Mesodermal cell (in vitro differentiated cells): ENCODE measurements around the gene ECE2.

Source experiments
- H3K27ac ChIP-seq: 2 replicates; pipeline ENCODE4 v1.7.0; 2013; ENCODE audit warnings: mild to moderate bottlenecking, low read depth, low read length, moderate library complexity; ENCODE audit not compliant: severe bottlenecking
- H3K36me3 ChIP-seq: 2 replicates; pipeline ENCODE4 v1.7.1; 2013; ENCODE audit warnings: mild to moderate bottlenecking, low read length, moderate library complexity; ENCODE audit not compliant: control insufficient read depth, insufficient read depth
- H3K4me1 ChIP-seq: one replicate; pipeline ENCODE4 v1.7.1; 2013; ENCODE audit warnings: mild to moderate bottlenecking, low read length; ENCODE audit not compliant: insufficient read depth, control insufficient read depth, poor library complexity, severe bottlenecking
- H3K4me3 ChIP-seq: 2 replicates; pipeline ENCODE4 v1.7.0; 2013; ENCODE audit warnings: low read length, control low read depth, mild to moderate bottlenecking; ENCODE audit not compliant: insufficient read depth, poor library complexity, severe bottlenecking; ENCODE audit errors: extremely low read depth
- H3K9me3 ChIP-seq: 2 replicates; pipeline ENCODE4 v1.7.1; 2013; ENCODE audit warnings: mild to moderate bottlenecking, low read length, moderate library complexity; ENCODE audit not compliant: control insufficient read depth
- WGBS, 2 experiments: methylation state at CpG; one replicate each; pipeline ENCODE4 v1.1.5; 2013; ENCODE audit warnings: missing lambda C conversion rate in 2 of 2; ENCODE audit not compliant: insufficient coverage in 2 of 2; 5-methylcytosine and 5-hydroxymethylcytosine counted together

Gene ECE2

DNA sequence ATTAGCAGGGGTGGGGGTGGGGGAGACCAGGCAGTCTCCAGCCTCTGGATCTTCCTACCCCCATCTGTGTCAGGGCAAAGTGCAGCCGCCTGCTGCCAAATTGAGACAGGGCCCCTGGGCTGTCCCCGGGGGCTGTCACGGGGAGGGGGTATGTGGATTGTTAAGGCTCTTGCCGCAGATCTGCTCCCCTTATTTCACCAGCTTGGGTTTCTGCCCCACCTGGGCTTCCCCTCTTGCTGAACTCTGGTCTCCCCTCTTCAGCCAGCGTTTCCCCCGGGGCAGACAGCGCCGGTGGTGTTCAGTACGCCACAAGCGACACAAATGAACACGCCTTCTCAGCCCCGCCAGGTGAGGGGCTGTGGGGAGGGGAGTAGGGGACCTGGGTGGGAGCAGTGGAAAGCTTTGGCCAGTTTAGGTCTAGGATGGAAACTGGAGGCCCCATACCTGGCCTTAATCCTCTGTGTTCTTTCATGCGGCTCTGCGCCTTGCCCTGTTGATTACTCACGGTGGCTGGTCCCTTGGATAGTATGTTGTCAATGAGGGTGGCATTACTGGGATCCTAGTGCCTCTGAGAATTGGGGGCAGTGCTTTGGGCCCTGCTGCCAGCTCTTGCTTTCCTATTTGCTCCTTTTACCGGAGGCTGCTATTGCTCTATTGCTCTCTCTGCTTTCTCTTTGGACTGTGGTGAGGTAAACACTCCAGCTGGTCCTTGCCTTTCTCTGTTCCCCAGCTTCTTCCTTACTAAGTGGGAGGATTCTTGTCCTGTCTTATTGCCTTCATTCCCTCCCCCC is 40.2 kb downstream of the ECE2 start:
- H3K4me1 ChIP-seq = peaks cover 23% of the 10 kb centered on the region
- H3K4me3 ChIP-seq = peak overlapping the region; percentile 81
- WGBS, 2 experiments = 54 to 66% methylated on average over 6 to 12 of the region's 16 CpGs
- H3K27ac ChIP-seq = no peak overlapping the region
- peaks cover 55% of the 10 kb centered on the region for H3K36me3 ChIP-seq
- no peaks in the 10 kb centered on the region for H3K9me3 ChIP-seq

DNA sequence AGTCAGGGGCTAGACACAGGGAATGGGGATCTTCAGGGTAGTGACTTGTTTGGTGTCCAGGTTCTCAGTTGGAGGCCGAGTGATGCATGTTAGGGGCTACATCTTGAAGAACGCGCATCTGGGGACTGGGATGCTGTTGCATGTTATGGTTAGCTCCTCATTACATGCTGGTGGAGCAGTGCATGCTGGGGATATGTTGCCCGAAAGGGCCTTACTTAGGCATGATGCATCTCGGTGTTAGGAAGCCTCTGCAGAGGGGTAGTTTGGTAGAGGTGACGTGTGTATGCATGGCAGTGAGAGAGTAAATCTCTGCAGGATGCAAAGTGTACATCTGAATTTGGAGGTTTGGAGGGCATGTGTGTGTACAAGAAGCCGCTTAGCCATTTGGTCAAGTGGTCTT is 41.0 kb downstream of the ECE2 start:
- WGBS, 2 experiments = 91 to 95% methylated on average over 6 of the region's 7 CpGs
- Histone ChIP-seq H3K9me3 (no peaks in the 10 kb centered on the region), H3K27ac (no peak overlapping the region), H3K4me1 (peaks cover 23% of the 10 kb centered on the region), H3K4me3 (peak overlapping the region; percentile 81), H3K36me3 (peaks cover 63% of the 10 kb centered on the region)

DNA sequence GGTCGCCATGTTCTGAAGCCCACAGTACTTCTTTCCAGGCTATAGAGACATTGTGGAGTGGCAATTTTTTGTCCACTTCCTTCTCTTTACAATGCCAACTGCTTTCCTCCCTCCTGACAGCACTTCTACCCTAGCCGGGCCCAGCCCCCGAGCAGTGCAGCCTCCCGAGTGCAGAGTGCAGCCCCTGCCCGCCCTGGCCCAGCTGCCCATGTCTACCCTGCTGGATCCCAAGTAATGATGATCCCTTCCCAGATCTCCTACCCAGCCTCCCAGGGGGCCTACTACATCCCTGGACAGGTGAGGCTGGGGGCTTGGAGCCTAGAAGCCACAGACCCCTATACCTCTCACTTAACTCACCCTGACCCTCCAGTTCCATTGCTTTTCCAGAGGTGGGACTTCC is 41.4 kb downstream of the ECE2 start:
- Histone ChIP-seq H3K36me3 (peaks cover 67% of the 10 kb centered on the region), H3K27ac (no peak overlapping the region), H3K4me3 (no peak overlapping the region), H3K4me1 (peaks cover 23% of the 10 kb centered on the region), H3K9me3 (no peaks in the 10 kb centered on the region)
- WGBS, 2 experiments = 91 to 100% methylated on average over 4 to 5 of the region's 5 CpGs

DNA sequence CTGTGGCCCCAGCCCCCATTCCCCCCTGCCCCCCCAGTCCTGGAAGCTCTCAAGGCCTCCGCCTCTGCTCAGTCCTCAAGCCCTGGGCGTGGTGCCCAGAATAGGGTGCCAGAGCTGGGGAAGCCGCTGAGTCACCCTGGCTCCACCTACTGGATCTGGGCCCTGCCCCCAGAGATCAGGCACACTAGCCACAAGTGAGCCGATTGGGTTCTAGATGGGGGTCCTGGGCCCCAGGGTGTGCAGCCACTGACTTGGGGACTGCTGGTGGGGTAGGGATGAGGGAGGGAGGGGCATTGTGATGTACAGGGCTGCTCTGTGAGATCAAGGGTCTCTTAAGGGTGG is 44.3 kb downstream of the ECE2 start:
- H3K4me1 ChIP-seq = peaks cover 23% of the 10 kb centered on the region
- H3K36me3 ChIP-seq = peaks cover 95% of the 10 kb centered on the region
- H3K27ac ChIP-seq = no peak overlapping the region
- no peaks in the 10 kb centered on the region for H3K9me3 ChIP-seq
- 100% methylated on average over 1 to 3 of the region's 4 CpGs for WGBS, 2 experiments
- H3K4me3 ChIP-seq = no peak overlapping the region

DNA sequence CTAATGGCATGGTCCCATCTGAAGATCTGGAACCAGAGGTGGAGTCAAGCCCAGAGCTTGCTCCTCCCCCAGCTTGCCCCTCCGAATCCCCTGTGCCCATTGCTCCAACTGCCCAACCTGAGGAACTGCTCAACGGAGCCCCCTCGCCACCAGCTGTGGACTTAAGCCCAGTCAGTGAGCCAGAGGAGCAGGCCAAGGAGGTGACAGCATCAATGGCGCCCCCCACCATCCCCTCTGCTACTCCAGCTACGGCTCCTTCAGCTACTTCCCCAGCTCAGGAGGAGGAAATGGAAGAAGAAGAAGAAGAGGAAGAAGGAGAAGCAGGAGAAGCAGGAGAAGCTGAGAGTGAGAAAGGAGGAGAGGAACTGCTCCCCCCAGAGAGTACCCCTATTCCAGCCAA is 45.8 kb downstream of the ECE2 start:
- H3K36me3 ChIP-seq = peaks cover 98% of the 10 kb centered on the region
- peaks cover 15% of the 10 kb centered on the region for H3K4me1 ChIP-seq
- no peaks in the 10 kb centered on the region for H3K9me3 ChIP-seq
- no peak overlapping the region for H3K27ac ChIP-seq
- 75 to 100% methylated on average over 1 to 3 of the region's 5 CpGs for WGBS, 2 experiments
- H3K4me3 ChIP-seq = no peak overlapping the region

DNA sequence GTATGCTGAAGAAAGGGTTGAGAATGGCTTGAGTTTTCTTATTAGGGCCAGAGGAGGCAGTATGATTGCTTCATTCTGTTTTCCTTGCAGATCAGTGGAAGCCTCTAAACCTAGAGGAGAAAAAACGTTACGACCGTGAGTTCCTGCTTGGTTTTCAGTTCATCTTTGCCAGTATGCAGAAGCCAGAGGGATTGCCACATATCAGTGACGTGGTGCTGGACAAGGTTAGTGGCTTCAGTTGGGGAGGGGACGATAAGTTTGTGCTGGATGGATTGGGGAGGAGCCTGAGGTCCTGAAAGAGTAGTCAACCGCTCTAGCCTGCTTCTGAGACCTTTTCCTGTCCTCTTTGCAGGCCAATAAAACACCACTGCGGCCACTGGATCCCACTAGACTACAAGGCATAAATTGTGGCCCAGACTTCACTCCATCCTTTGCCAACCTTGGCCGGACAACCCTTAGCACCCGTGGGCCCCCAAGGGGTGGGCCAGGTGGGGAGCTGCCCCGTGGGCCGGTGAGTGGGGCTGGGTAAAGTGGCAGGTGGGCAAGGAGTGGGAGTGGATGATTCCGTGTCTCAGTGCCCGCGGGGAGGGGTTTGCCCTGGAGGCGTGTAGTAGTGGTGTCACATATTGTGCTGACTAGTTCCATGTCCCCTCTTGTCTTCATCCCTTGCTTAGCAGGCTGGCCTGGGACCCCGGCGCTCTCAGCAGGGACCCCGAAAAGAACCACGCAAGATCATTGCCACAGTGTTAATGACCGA is 47.1 kb downstream of the ECE2 start:
- peaks cover 98% of the 10 kb centered on the region for H3K36me3 ChIP-seq
- H3K4me3 ChIP-seq = no peak overlapping the region
- 96 to 98% methylated on average over 14 to 20 of the region's 20 CpGs for WGBS, 2 experiments
- H3K4me1 ChIP-seq = peaks cover 9% of the 10 kb centered on the region
- no peak overlapping the region for H3K27ac ChIP-seq
- no peaks in the 10 kb centered on the region for H3K9me3 ChIP-seq

DNA sequence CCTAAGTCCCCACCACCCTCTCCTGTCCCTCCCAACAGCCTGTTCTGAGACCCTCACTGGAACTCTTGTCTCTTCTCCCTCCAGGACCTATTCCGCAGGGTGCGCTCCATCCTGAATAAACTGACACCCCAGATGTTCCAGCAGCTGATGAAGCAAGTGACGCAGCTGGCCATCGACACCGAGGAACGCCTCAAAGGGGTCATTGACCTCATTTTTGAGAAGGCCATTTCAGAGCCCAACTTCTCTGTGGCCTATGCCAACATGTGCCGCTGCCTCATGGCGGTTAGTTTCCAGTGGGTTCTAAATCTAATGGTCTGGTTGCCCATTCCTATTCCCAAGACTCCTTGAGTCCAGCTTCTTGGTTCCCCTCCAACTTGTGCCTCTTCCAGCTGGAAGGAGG is 47.9 kb downstream of the ECE2 start:
- no peak overlapping the region for H3K4me3 ChIP-seq
- peaks cover 7% of the 10 kb centered on the region for H3K4me1 ChIP-seq
- H3K9me3 ChIP-seq = no peaks in the 10 kb centered on the region
- H3K27ac ChIP-seq = no peak overlapping the region
- peaks cover 98% of the 10 kb centered on the region for H3K36me3 ChIP-seq
- WGBS, 2 experiments = 99% methylated on average over 8 of the region's 8 CpGs

DNA sequence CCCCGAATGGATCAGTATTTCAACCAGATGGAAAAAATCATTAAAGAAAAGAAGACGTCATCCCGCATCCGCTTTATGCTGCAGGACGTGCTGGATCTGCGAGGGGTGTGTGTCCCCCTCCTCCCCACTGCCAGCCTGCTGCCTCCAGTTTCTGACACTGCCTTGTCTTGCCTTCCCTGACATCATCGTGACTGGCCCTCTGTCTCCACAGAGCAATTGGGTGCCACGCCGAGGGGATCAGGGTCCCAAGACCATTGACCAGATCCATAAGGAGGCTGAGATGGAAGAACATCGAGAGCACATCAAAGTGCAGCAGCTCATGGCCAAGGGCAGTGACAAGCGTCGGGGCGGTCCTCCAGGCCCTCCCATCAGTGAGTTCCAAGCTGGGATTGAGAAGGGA is 49.4 kb downstream of the ECE2 start:
- WGBS, 2 experiments = 98% methylated on average over 10 to 13 of the region's 13 CpGs
- Histone ChIP-seq H3K9me3 (no peaks in the 10 kb centered on the region), H3K4me1 (no peaks in the 10 kb centered on the region), H3K4me3 (no peak overlapping the region), H3K36me3 (peaks cover 100% of the 10 kb centered on the region), H3K27ac (no peak overlapping the region)

- 89 to 100% methylated on average over 1 to 3 of the region's 6 CpGs for WGBS, 2 experiments
- H3K27ac ChIP-seq = no peak overlapping the region
- H3K4me1 ChIP-seq = peaks cover under 1% of the 10 kb centered on the region
- H3K4me3 ChIP-seq = no peak overlapping the region
- H3K36me3 ChIP-seq = peaks cover 100% of the 10 kb centered on the region
- no peaks in the 10 kb centered on the region for H3K9me3 ChIP-seq
These were observed 50.0 kb downstream of the ECE2 start for GRCh38 chr3:184325715-184326369.

GRCh38 chr3:184327171-184327570 is 51.3 kb downstream of the ECE2 start:
- WGBS, 2 experiments = 95 to 98% methylated on average over 21 of the region's 21 CpGs
- peaks cover 14% of the 10 kb centered on the region for H3K4me1 ChIP-seq
- H3K4me3 ChIP-seq = no peak overlapping the region
- H3K36me3 ChIP-seq = peaks cover 100% of the 10 kb centered on the region
- H3K27ac ChIP-seq = no peak overlapping the region
- no peaks in the 10 kb centered on the region for H3K9me3 ChIP-seq
